Esophagus squamous epithelium (tissue), 4 donors: ENCODE results near the gene BAZ1A.

Experiments
- CTCF ChIP-seq, 6 experiments: fragments of 450-650 bp in 4 of 6; fragments of 200-600 bp in 2 of 6; sonication (generic) in 2 of 6; IDR thresholded peaks; one replicate each; pipeline ENCODE4 v1.5.1; 2016 to 2019; ENCODE audit warnings: antibody characterized with exemption in 6 of 6, mild to moderate bottlenecking in 4 of 6, moderate library complexity in 4 of 6
- POLR2A ChIP-seq, 4 donors: fragments of 450-650 bp; IDR thresholded peaks; one replicate each; pipeline ENCODE4 v1.6.1; 2017; ENCODE audit warnings: antibody characterized with exemption in 4 of 4, mild to moderate bottlenecking in 4 of 4, moderate library complexity in 3 of 4

- TF ChIP-seq CTCF (IDR thresholded peaks at IDR 0.05) = no peak
- no peak for TF ChIP-seq POLR2A (IDR thresholded peaks at IDR 0.05)
Measured at GRCh38 chr14:34766606-34767005, 108.6 kb downstream of the BAZ1A start.
